ENCODE results near the gene C22orf39. TPM values are rescaled to one million over a fixed set of nuclear protein-coding genes. Genes with fewer than 3 reads are reported as not detected.

Gene C22orf39
- total RNA-seq, 2 donors from 2014 or later: 27.4 to 31.5 TPM

GRCh38 chr22:19455585-19456370, 8.3 kb upstream of the C22orf39 start:
- no peaks in the 10 kb centered on the region for H3K9me3 Mint-ChIP-seq
- H3K9ac ChIP-seq (ENCODE audit: extremely low read depth, low read length, poor library complexity, severe bottlenecking): no peak overlapping the region
- H3K36me3 Mint-ChIP-seq (ENCODE audit: low read depth): peaks cover 83% of the 10 kb centered on the region
- no peak overlapping the region for H3K27ac ChIP-seq (ENCODE audit: low read depth, low read length)
- no peaks in the 10 kb centered on the region for H3K4me1 Mint-ChIP-seq
- no peak overlapping the region for H3K4me3 Mint-ChIP-seq
- peaks cover 92% of the 10 kb centered on the region for H3K36me3 ChIP-seq (ENCODE audit: control insufficient read depth, insufficient read depth, low read length)
- H3K27ac Mint-ChIP-seq: no peak overlapping the region
- no peaks in the 10 kb centered on the region for H3K27me3 ChIP-seq (ENCODE audit: control insufficient read depth, insufficient read depth, low read length, poor library complexity, severe bottlenecking)
- TF ChIP-seq CTCF (conservative IDR thresholded peaks at IDR 0.05): no peak
- H3K4me3 ChIP-seq (ENCODE audit: low read length): no peak overlapping the region
- H3K27me3 Mint-ChIP-seq (ENCODE audit: insufficient read depth): no peaks in the 10 kb centered on the region
- WGBS, 2 experiments (ENCODE audit: insufficient coverage in 1 of 2, insufficient read length in 1 of 2): 78 to 87% methylated on average over 2 to 4 of the region's 4 CpGs
- no peaks in the 10 kb centered on the region for H3K9me3 ChIP-seq (ENCODE audit: control insufficient read depth, low read length)
- DNase-seq: no peak
- no peaks in the 10 kb centered on the region for H3K4me1 ChIP-seq (ENCODE audit: control insufficient read depth, insufficient read depth, low read length)

GRCh38 chr22:19455033-19455432, 7.5 kb upstream of the C22orf39 start:
- Mint-ChIP-seq H3K27me3 (ENCODE audit: insufficient read depth) (no peaks in the 10 kb centered on the region), H3K27ac (no peak overlapping the region), H3K4me3 (no peak overlapping the region), H3K36me3 (ENCODE audit: low read depth) (peaks cover 84% of the 10 kb centered on the region), H3K4me1 (no peaks in the 10 kb centered on the region), H3K9me3 (no peaks in the 10 kb centered on the region)
- no peak for DNase-seq
- H3K36me3 ChIP-seq (ENCODE audit: control insufficient read depth, insufficient read depth, low read length): peaks cover 92% of the 10 kb centered on the region
- H3K4me3 ChIP-seq (ENCODE audit: low read length): no peak overlapping the region
- no peaks in the 10 kb centered on the region for H3K27me3 ChIP-seq (ENCODE audit: control insufficient read depth, insufficient read depth, low read length, poor library complexity, severe bottlenecking)
- no peak overlapping the region for H3K27ac ChIP-seq (ENCODE audit: low read depth, low read length)
- no peaks in the 10 kb centered on the region for H3K4me1 ChIP-seq (ENCODE audit: control insufficient read depth, insufficient read depth, low read length)
- H3K9me3 ChIP-seq (ENCODE audit: control insufficient read depth, low read length): no peaks in the 10 kb centered on the region
- no peak overlapping the region for H3K9ac ChIP-seq (ENCODE audit: extremely low read depth, low read length, poor library complexity, severe bottlenecking)
- no peak for TF ChIP-seq CTCF (conservative IDR thresholded peaks at IDR 0.05)
- WGBS, 2 experiments (ENCODE audit: insufficient coverage in 1 of 2, insufficient read length in 1 of 2): 90 to 100% methylated on average over 2 of the region's 2 CpGs

- Histone ChIP-seq H3K4me1 (ENCODE audit: control insufficient read depth, insufficient read depth, low read length) (no peaks in the 10 kb centered on the region), H3K27me3 (ENCODE audit: control insufficient read depth, insufficient read depth, low read length, poor library complexity, severe bottlenecking) (no peaks in the 10 kb centered on the region), H3K9ac (ENCODE audit: extremely low read depth, low read length, poor library complexity, severe bottlenecking) (no peak overlapping the region), H3K9me3 (ENCODE audit: control insufficient read depth, low read length) (no peaks in the 10 kb centered on the region), H3K4me3 (ENCODE audit: low read length) (no peak overlapping the region), H3K27ac (ENCODE audit: low read depth, low read length) (no peak overlapping the region), H3K36me3 (ENCODE audit: control insufficient read depth, insufficient read depth, low read length) (peaks cover 94% of the 10 kb centered on the region)
- no peak overlapping the region for H3K4me3 Mint-ChIP-seq
- H3K4me1 Mint-ChIP-seq: no peaks in the 10 kb centered on the region
- H3K9me3 Mint-ChIP-seq: no peaks in the 10 kb centered on the region
- H3K27ac Mint-ChIP-seq: no peak overlapping the region
- TF ChIP-seq CTCF (conservative IDR thresholded peaks at IDR 0.05): no peak
- H3K27me3 Mint-ChIP-seq (ENCODE audit: insufficient read depth): no peaks in the 10 kb centered on the region
- H3K36me3 Mint-ChIP-seq (ENCODE audit: low read depth): peaks cover 77% of the 10 kb centered on the region
- WGBS, 2 experiments (ENCODE audit: insufficient coverage in 1 of 2, insufficient read length in 1 of 2): 91 to 93% methylated on average over 3 to 6 of the region's 6 CpGs
- no peak for DNase-seq
Measured at GRCh38 chr22:19454156-19454555, 6.6 kb upstream of the C22orf39 start.
